Osteocyte (in vitro differentiated cells): ENCODE data around the gene P2RX6. TPM values are rescaled to one million over a fixed set of nuclear protein-coding genes. Genes with fewer than 3 reads are reported as not detected.
"Not testable (repeated sequence)": the region's sequence is repeated elsewhere in the genome, so short reads cannot be mapped to it uniquely, and the experiment has no call there.

ENCODE experiments used
- DNase-seq: peaks from one replicate; pipeline ENCODE4 v3.0.0; 2021; ENCODE audit warnings: mixed read lengths; ENCODE audit not compliant: unreplicated experiment; ENCODE audit errors: extremely low spot score
- H3K27ac Mint-ChIP-seq: one replicate; pipeline ENCODE4 v1.8.0; 2021; ENCODE audit warnings: mild to moderate bottlenecking, mixed read lengths; ENCODE audit not compliant: unreplicated experiment
- H3K27me3 Mint-ChIP-seq: one replicate; pipeline ENCODE4 v1.8.0; 2021; ENCODE audit warnings: mixed read lengths; ENCODE audit not compliant: unreplicated experiment
- H3K36me3 Mint-ChIP-seq: one replicate; pipeline ENCODE4 v1.8.0; 2021; ENCODE audit warnings: mixed read lengths; ENCODE audit not compliant: unreplicated experiment
- H3K4me1 Mint-ChIP-seq: one replicate; pipeline ENCODE4 v1.8.0; 2021; ENCODE audit warnings: mixed read lengths; ENCODE audit not compliant: unreplicated experiment
- H3K4me3 Mint-ChIP-seq: one replicate; pipeline ENCODE4 v1.8.0; 2021; ENCODE audit warnings: mild to moderate bottlenecking, moderate library complexity, mixed read lengths; ENCODE audit not compliant: unreplicated experiment
- H3K9me3 Mint-ChIP-seq: one replicate; pipeline ENCODE4 v1.8.0; 2021; ENCODE audit warnings: mixed read lengths; ENCODE audit not compliant: unreplicated experiment
- total RNA-seq: library from RNA; stranded (reverse); gene quantifications from 2 replicates; pipeline ENCODE4 v1.2.1, GENCODE V29; 2021
- TF ChIP-seq, protein P1 (sequence below): fragments of 200-600 bp; sonication (generic); IDR thresholded peaks from 2 replicates; pipeline ENCODE4 v1.5.0; 2021; ENCODE audit warnings: antibody characterized with exemption, mild to moderate bottlenecking, moderate library complexity

P2RX6 gene
- total RNA-seq, 1 donor from 2014 or later: 3.5 TPM

GRCh38 chr22:21033895-21034294 lies 18.9 kb downstream of the P2RX6 start:
- H3K27me3 Mint-ChIP-seq: no peaks in the 10 kb centered on the region
- no peak overlapping the region for H3K4me3 Mint-ChIP-seq
- peaks cover 24% of the 10 kb centered on the region for H3K4me1 Mint-ChIP-seq
- H3K36me3 Mint-ChIP-seq: no peaks in the 10 kb centered on the region
- no peak overlapping the region for H3K27ac Mint-ChIP-seq
- no peaks in the 10 kb centered on the region for H3K9me3 Mint-ChIP-seq
- no peak for DNase-seq
- TF ChIP-seq, protein P1, sequence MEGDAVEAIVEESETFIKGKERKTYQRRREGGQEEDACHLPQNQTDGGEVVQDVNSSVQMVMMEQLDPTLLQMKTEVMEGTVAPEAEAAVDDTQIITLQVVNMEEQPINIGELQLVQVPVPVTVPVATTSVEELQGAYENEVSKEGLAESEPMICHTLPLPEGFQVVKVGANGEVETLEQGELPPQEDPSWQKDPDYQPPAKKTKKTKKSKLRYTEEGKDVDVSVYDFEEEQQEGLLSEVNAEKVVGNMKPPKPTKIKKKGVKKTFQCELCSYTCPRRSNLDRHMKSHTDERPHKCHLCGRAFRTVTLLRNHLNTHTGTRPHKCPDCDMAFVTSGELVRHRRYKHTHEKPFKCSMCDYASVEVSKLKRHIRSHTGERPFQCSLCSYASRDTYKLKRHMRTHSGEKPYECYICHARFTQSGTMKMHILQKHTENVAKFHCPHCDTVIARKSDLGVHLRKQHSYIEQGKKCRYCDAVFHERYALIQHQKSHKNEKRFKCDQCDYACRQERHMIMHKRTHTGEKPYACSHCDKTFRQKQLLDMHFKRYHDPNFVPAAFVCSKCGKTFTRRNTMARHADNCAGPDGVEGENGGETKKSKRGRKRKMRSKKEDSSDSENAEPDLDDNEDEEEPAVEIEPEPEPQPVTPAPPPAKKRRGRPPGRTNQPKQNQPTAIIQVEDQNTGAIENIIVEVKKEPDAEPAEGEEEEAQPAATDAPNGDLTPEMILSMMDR: no peak

DNA sequence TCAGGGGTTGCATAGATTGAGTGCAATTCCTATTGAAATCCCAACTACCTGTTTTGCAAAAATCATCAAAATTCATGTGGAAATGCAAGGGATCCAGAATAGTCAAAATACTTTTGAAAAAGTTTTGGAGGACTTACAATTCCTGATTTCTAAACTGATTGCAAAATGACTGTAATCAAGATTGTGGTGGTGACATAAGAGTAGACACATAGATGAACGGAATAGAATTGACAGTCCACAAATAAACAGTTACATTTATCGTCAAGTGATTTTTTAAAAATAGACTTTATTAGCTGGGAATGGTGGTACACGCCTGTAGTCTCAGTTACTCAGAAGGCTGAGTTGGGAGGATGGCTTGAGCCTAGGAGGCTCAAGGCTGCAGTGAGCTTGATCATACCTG lies 20.0 kb downstream of the P2RX6 start:
- Mint-ChIP-seq H3K4me3 (no peak overlapping the region), H3K27ac (no peak overlapping the region), H3K27me3 (no peaks in the 10 kb centered on the region), H3K36me3 (no peaks in the 10 kb centered on the region), H3K4me1 (peaks cover 22% of the 10 kb centered on the region), H3K9me3 (no peaks in the 10 kb centered on the region)
- DNase-seq: no peak
- TF ChIP-seq, protein P1: no peak

DNA sequence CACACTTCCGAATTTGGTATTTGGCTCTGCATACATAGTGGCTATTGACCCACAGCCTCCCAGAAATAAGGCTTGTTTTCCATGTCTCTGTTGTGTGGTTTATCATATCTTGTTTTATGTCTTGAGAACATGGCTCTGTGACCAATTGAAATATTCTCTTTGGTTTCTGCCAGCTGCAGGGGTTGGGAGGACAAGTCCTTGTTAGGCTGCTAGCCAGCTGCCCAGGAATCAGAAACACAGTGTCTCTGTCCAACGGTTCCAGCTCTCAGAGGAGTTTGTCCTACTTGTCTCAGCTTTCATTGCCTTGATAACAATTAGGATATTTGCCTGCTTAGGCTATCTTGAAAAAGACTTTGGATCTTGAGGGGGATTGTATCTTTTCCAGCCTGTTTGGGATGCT lies 23.4 kb downstream of the P2RX6 start:
- TF ChIP-seq, protein P1: no peak
- Mint-ChIP-seq H3K4me1 (peaks cover 42% of the 10 kb centered on the region), H3K36me3 (no peaks in the 10 kb centered on the region), H3K9me3 (no peaks in the 10 kb centered on the region), H3K27me3 (no peaks in the 10 kb centered on the region), H3K4me3 (no peak overlapping the region), H3K27ac (peak overlapping the region; percentile 88)
- no peak for DNase-seq

DNA sequence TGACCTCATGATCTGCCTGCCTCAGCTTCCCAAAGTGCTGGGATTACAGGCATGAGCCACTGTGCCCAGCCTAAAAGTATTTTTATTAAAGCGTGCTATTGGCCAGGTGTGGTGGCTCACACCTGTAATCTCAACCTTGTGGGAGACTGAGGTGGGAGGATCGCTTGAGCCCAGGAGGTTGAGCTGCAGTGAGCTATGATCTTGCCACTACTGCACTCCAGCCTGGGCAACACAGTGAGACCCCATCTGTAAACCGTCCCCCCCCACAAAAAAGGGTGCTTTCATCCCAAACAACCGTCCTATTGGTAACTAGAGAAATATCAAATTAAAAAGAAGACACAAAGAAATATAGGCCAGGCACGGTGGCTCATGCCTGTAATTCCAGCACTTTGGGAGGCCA lies 24.2 kb downstream of the P2RX6 start:
- not testable (repeated sequence) for H3K9me3 Mint-ChIP-seq, H3K27ac Mint-ChIP-seq, H3K4me3 Mint-ChIP-seq, H3K27me3 Mint-ChIP-seq, H3K36me3 Mint-ChIP-seq, DNase-seq
- H3K4me1 Mint-ChIP-seq: peaks cover 49% of the 10 kb centered on the region

GRCh38 chr22:21041937-21042336 lies 27.0 kb downstream of the P2RX6 start:
- peaks cover 67% of the 10 kb centered on the region for H3K4me1 Mint-ChIP-seq
- H3K27me3 Mint-ChIP-seq: no peaks in the 10 kb centered on the region
- H3K9me3 Mint-ChIP-seq: no peaks in the 10 kb centered on the region
- H3K4me3 Mint-ChIP-seq: no peak overlapping the region
- no peaks in the 10 kb centered on the region for H3K36me3 Mint-ChIP-seq
- H3K27ac Mint-ChIP-seq: peak overlapping the region; percentile 52
- no peak for DNase-seq
- TF ChIP-seq, protein P1: no peak
